ENCODE data around the gene XPNPEP1. TPM values are rescaled to one million over a fixed set of nuclear protein-coding genes. Genes with fewer than 3 reads are reported as not detected.
"Not testable (repeated sequence)": the region's sequence is repeated elsewhere in the genome, so short reads cannot be mapped to it uniquely, and the experiment has no call there.

Gene XPNPEP1
- total RNA-seq, 6 experiments from 2014 or later = 13.9 to 57.8 (median 29.4) TPM

- no peak for TF ChIP-seq POLR2A (IDR thresholded peaks at IDR 0.05)
- no peaks in the 10 kb centered on the region for H3K36me3 ChIP-seq
- peaks cover 0 to 15% (median 6%) of the 10 kb centered on the region in 4 donors for H3K4me1 ChIP-seq
- H3K27me3 ChIP-seq = no peaks in the 10 kb centered on the region
- intact Hi-C loops (cut with DNase I) = no loop called here
- no peak overlapping the region for H3K4me3 ChIP-seq
- no peaks in the 10 kb centered on the region for H3K9me3 ChIP-seq
- no peak overlapping the region for H3K27ac ChIP-seq
- ATAC-seq = no peak
- no peak for DNase-seq
- WGBS (ENCODE audit: insufficient coverage, low coverage, low lambda C conversion rate, missing lambda C conversion rate) = 89% methylated on average over 1 of the region's 2 CpGs
Observed at GRCh38 chr10:109919220-109919619, 4.1 kb downstream of the XPNPEP1 start.

- H3K36me3 ChIP-seq; intact Hi-C loops (cut with DNase I); H3K9me3 ChIP-seq; H3K27me3 ChIP-seq; ATAC-seq; H3K27ac ChIP-seq; H3K4me3 ChIP-seq; DNase-seq: not testable (repeated sequence)
- H3K4me1 ChIP-seq = peaks cover 0 to 15% (median 6%) of the 10 kb centered on the region in 4 donors
- WGBS (ENCODE audit: insufficient coverage, low coverage, low lambda C conversion rate, missing lambda C conversion rate) = 88% methylated on average over 6 of the region's 6 CpGs
Observed at GRCh38 chr10:109918707-109919106, 4.6 kb downstream of the XPNPEP1 start.

GRCh38 chr10:109915566-109915965 lies 7.7 kb downstream of the XPNPEP1 start:
- intact Hi-C loops (cut with DNase I) = no loop called here
- no peak for ATAC-seq
- H3K9me3 ChIP-seq = no peaks in the 10 kb centered on the region
- peaks cover 0 to 12% (median 4%) of the 10 kb centered on the region in 4 donors for H3K4me1 ChIP-seq
- 85% methylated on average over 2 of the region's 2 CpGs for WGBS (ENCODE audit: insufficient coverage, low coverage, low lambda C conversion rate, missing lambda C conversion rate)
- peaks cover 0 to 5% (median 0%) of the 10 kb centered on the region in 4 donors for H3K36me3 ChIP-seq
- no peaks in the 10 kb centered on the region for H3K27me3 ChIP-seq
- no peak for DNase-seq
- no peak overlapping the region for H3K4me3 ChIP-seq
- H3K27ac ChIP-seq = peak overlapping the region in 1 of 3 donors; percentile 35
- TF ChIP-seq POLR2A (IDR thresholded peaks at IDR 0.05) = no peak
- no peak for TF ChIP-seq CTCF (IDR thresholded peaks at IDR 0.05)

GRCh38 chr10:109914966-109915365 lies 8.3 kb downstream of the XPNPEP1 start:
- Histone ChIP-seq H3K36me3 (peaks cover 0 to 5% (median 0%) of the 10 kb centered on the region in 4 donors), H3K9me3 (no peaks in the 10 kb centered on the region), H3K4me1 (peaks cover 0 to 12% (median 4%) of the 10 kb centered on the region in 4 donors), H3K4me3 (no peak overlapping the region), H3K27ac (peak overlapping the region in 2 of 3 donors; percentile 8 to 35), H3K27me3 (no peaks in the 10 kb centered on the region)
- TF ChIP-seq POLR2A (IDR thresholded peaks at IDR 0.05) (peak; percentile 14), CTCF (IDR thresholded peaks at IDR 0.05) (no peak)
- no peak for DNase-seq
- WGBS (ENCODE audit: insufficient coverage, low coverage, low lambda C conversion rate, missing lambda C conversion rate) = 5% methylated on average over 3 of the region's 3 CpGs
- intact Hi-C loops (cut with DNase I) = no loop called here
- peak; percentile 77 to 95 (median 87) for ATAC-seq

GRCh38 chr10:109913306-109913892 lies 9.9 kb downstream of the XPNPEP1 start:
- TF ChIP-seq POLR2A (IDR thresholded peaks at IDR 0.05) (no peak), CTCF (IDR thresholded peaks at IDR 0.05) (no peak)
- intact Hi-C loops (cut with DNase I) = no loop called here
- Histone ChIP-seq H3K27ac (no peak overlapping the region), H3K9me3 (no peaks in the 10 kb centered on the region), H3K27me3 (no peaks in the 10 kb centered on the region), H3K4me1 (peaks cover 0 to 12% (median 4%) of the 10 kb centered on the region in 4 donors), H3K36me3 (peaks cover 0 to 5% (median 0%) of the 10 kb centered on the region in 4 donors), H3K4me3 (no peak overlapping the region)
- 86% methylated on average over 3 of the region's 4 CpGs for WGBS (ENCODE audit: insufficient coverage, low coverage, low lambda C conversion rate, missing lambda C conversion rate)
- no peak for ATAC-seq
- no peak for DNase-seq
